Mucosa of descending colon (tissue), 3 donors: ENCODE data around the gene SCAMP2. TPM values are rescaled to one million over a fixed set of nuclear protein-coding genes. Genes with fewer than 3 reads are reported as not detected.
A peak's percentile ranks its signal among the peaks of the same experiment; 100 is the strongest.

Source experiments
- ATAC-seq: fragments of 200-7000 bp; cut with Tn5 transposase; one replicate; pipeline ENCODE4 v1.9.1; 2020; ENCODE audit warnings: mild to moderate bottlenecking, moderate library complexity
- DNase-seq, 3 donors: peaks; one replicate each; pipeline ENCODE4 v3.0.0-alpha.2; 2020
- H3K36me3 ChIP-seq: fragments of 200-600 bp; one replicate; pipeline ENCODE4 v1.8.0; 2021; ENCODE audit warnings: low read depth, mild to moderate bottlenecking
- H3K4me1 ChIP-seq: fragments of 200-600 bp; one replicate; pipeline ENCODE4 v1.8.0; 2021; ENCODE audit warnings: low read depth, mild to moderate bottlenecking
- H3K4me3 ChIP-seq: fragments of 200-600 bp; one replicate; pipeline ENCODE4 v1.8.0; 2021; ENCODE audit warnings: mild to moderate bottlenecking
- H3K9me3 ChIP-seq: fragments of 200-600 bp; one replicate; pipeline ENCODE4 v1.8.0; 2021; ENCODE audit warnings: mild to moderate bottlenecking
- CTCF ChIP-seq: fragments of 200-600 bp; IDR thresholded peaks from one replicate; pipeline ENCODE4 v1.8.0; 2022; ENCODE audit warnings: antibody characterized with exemption, mild to moderate bottlenecking
- intact Hi-C, 2 donors: fragments of 100-400 bp; cut with DNase I in 1 of 2; cut with micrococcal nuclease in 1 of 2; formaldehyde crosslinking; loops; one replicate each; pipeline versions ENCODE4 v1.11.0 to v1.11.1; 2022; cut with DNase I, micrococcal nuclease
- total RNA-seq, 3 donors: library from RNA; stranded (reverse); fragmentation: NEBNext Ultra II Directional in 2 of 3; extraction: Animal tissue kit (Norgen Biotek cat#: 25700) in 2 of 3; gene quantifications; one replicate each; pipeline versions ENCODE4 v1.2.1 to v1.2.4, GENCODE V29; 2021 to 2023
- donor health status: DM: no; HTN: no; CAD: no; lungs with moderate emphysema.
- donor health status: DM: no; HTN: no; CAD: no.
- donor health status: DM: no; HTN: yes; CAD: no.

The SCAMP2 gene
- total RNA-seq, 3 donors from 2014 or later: 125 to 236 (median 218) TPM

GRCh38 chr15:74822233-74822632, 50.9 kb downstream of the SCAMP2 start:
- peaks cover 13% of the 10 kb centered on the region for H3K4me1 ChIP-seq
- no peak for ATAC-seq
- intact Hi-C loops: no loop called here
- no peaks in the 10 kb centered on the region for H3K36me3 ChIP-seq
- DNase-seq: no peak
- H3K9me3 ChIP-seq: no peaks in the 10 kb centered on the region
- TF ChIP-seq CTCF: no peak
- no peak overlapping the region for H3K4me3 ChIP-seq

GRCh38 chr15:74821790-74822158, 51.4 kb downstream of the SCAMP2 start:
- Histone ChIP-seq H3K4me1 (peaks cover 14% of the 10 kb centered on the region), H3K4me3 (no peak overlapping the region), H3K36me3 (no peaks in the 10 kb centered on the region), H3K9me3 (no peaks in the 10 kb centered on the region)
- TF ChIP-seq CTCF: no peak
- intact Hi-C loops: no loop called here
- no peak for ATAC-seq
- no peak for DNase-seq

- Histone ChIP-seq H3K9me3 (no peaks in the 10 kb centered on the region), H3K4me3 (no peak overlapping the region), H3K36me3 (no peaks in the 10 kb centered on the region), H3K4me1 (peaks cover 19% of the 10 kb centered on the region)
- ATAC-seq: no peak
- no peak for DNase-seq
- intact Hi-C loops: no loop called here
- TF ChIP-seq CTCF: no peak
Measured at GRCh38 chr15:74821091-74821789, 51.9 kb downstream of the SCAMP2 start.

- Histone ChIP-seq H3K4me1 (peaks cover 29% of the 10 kb centered on the region), H3K9me3 (no peaks in the 10 kb centered on the region), H3K36me3 (no peaks in the 10 kb centered on the region), H3K4me3 (no peak overlapping the region)
- DNase-seq (no peak), ATAC-seq (no peak)
- intact Hi-C loops: no loop called here
- no peak for TF ChIP-seq CTCF
Measured at GRCh38 chr15:74820056-74820455, 53.1 kb downstream of the SCAMP2 start.

GRCh38 chr15:74817370-74817737, 55.8 kb downstream of the SCAMP2 start:
- peak in 2 of 3 donors; percentile 63 to 76 for DNase-seq
- no peaks in the 10 kb centered on the region for H3K36me3 ChIP-seq
- peak; percentile 71 for ATAC-seq
- peaks cover 33% of the 10 kb centered on the region for H3K4me1 ChIP-seq
- no peaks in the 10 kb centered on the region for H3K9me3 ChIP-seq
- H3K4me3 ChIP-seq: no peak overlapping the region
- intact Hi-C loops: no loop called here
- TF ChIP-seq CTCF: no peak
